Neural cell (in vitro differentiated cells): ENCODE results near the gene CELSR1.

Experiments
- CTCF ChIP-seq: fragments of 450-650 bp; IDR thresholded peaks from 2 replicates; pipeline ENCODE4 v1.5.1; 2014; ENCODE audit warnings: antibody characterized with exemption, mild to moderate bottlenecking, moderate library complexity; ENCODE audit not compliant: poor library complexity, severe bottlenecking
- EP300 ChIP-seq: fragments of 450-650 bp; conservative IDR thresholded peaks from 2 replicates; pipeline ENCODE4 v1.6.1; 2014; ENCODE audit warnings: antibody characterized with exemption, mild to moderate bottlenecking, moderate library complexity; ENCODE audit not compliant: poor library complexity, severe bottlenecking
- EZH2 ChIP-seq: fragments of 200-600, 300-800 bp; shearing (Covaris generic), sonication (generic); IDR thresholded peaks from 2 replicates; pipeline ENCODE4 v1.6.1; 2014; ENCODE audit warnings: antibody characterized with exemption, low read length, borderline replicate concordance, mild to moderate bottlenecking; ENCODE audit not compliant: insufficient read depth, poor library complexity, severe bottlenecking
- MXI1 ChIP-seq: fragments of 450-650 bp; conservative IDR thresholded peaks from 2 replicates; pipeline ENCODE4 v1.6.1; 2014; ENCODE audit warnings: antibody characterized with exemption, mild to moderate bottlenecking; ENCODE audit not compliant: poor library complexity, severe bottlenecking
- POLR2AphosphoS5 ChIP-seq: IDR thresholded peaks from 2 replicates; pipeline ENCODE4 v1.6.1; 2012
- REST ChIP-seq: IDR thresholded peaks from 2 replicates; pipeline ENCODE4 v1.6.1; 2012; ENCODE audit warnings: borderline replicate concordance
- SMC3 ChIP-seq: fragments of 450-650 bp; conservative IDR thresholded peaks from 2 replicates; pipeline ENCODE4 v1.6.1; 2014; ENCODE audit warnings: antibody characterized with exemption, mild to moderate bottlenecking, moderate library complexity; ENCODE audit not compliant: poor library complexity
- TAF1 ChIP-seq: IDR thresholded peaks from 2 replicates; pipeline ENCODE4 v1.6.1; 2012; ENCODE audit warnings: low read depth

- TF ChIP-seq CTCF (no peak), POLR2AphosphoS5 (no peak), EP300 (no peak), EZH2 (no peak), REST (no peak), TAF1 (no peak), MXI1 (no peak), SMC3 (no peak)
These were observed 151.1 kb downstream of the CELSR1 start for GRCh38 chr22:46386312-46386711.
